Kidney epithelial cell (primary cell): ENCODE results near the gene GRAMD4. TPM values are rescaled to one million over a fixed set of nuclear protein-coding genes. Genes with fewer than 3 reads are reported as not detected.

Experiments
- DNase-seq: peaks from one replicate; pipeline ENCODE4 v3.0.0-alpha.2; 2010; ENCODE audit warnings: low read depth
- H3K27me3 ChIP-seq: 2 replicates; pipeline ENCODE4 v1.6.0; 2011; ENCODE audit warnings: low read length; ENCODE audit not compliant: control insufficient read depth, insufficient read depth
- H3K36me3 ChIP-seq: 2 replicates; pipeline ENCODE4 v1.5.1; 2011; ENCODE audit warnings: low read length; ENCODE audit not compliant: control insufficient read depth, insufficient read depth
- H3K4me3 ChIP-seq: 2 replicates; pipeline ENCODE4 v1.5.1; 2011; ENCODE audit warnings: low read depth, mild to moderate bottlenecking, control low read depth, low read length
- total RNA-seq: library from RNA; depleted of rRNA; stranded (reverse); fragments of >200 nt; gene quantifications from 2 replicates; pipeline ENCODE4 v1.2.3, GENCODE V29; 2015
- TF ChIP-seq, protein P1 (sequence below): IDR thresholded peaks from 2 replicates; pipeline ENCODE4 v1.5.1; 2011; ENCODE audit warnings: mild to moderate bottlenecking, moderate library complexity, low read length, control low read depth, inconsistent platforms; ENCODE audit not compliant: insufficient read depth, poor library complexity, severe bottlenecking

The GRAMD4 gene
- total RNA-seq, 1 donor from 2014 or later: 30.4 TPM

DNA sequence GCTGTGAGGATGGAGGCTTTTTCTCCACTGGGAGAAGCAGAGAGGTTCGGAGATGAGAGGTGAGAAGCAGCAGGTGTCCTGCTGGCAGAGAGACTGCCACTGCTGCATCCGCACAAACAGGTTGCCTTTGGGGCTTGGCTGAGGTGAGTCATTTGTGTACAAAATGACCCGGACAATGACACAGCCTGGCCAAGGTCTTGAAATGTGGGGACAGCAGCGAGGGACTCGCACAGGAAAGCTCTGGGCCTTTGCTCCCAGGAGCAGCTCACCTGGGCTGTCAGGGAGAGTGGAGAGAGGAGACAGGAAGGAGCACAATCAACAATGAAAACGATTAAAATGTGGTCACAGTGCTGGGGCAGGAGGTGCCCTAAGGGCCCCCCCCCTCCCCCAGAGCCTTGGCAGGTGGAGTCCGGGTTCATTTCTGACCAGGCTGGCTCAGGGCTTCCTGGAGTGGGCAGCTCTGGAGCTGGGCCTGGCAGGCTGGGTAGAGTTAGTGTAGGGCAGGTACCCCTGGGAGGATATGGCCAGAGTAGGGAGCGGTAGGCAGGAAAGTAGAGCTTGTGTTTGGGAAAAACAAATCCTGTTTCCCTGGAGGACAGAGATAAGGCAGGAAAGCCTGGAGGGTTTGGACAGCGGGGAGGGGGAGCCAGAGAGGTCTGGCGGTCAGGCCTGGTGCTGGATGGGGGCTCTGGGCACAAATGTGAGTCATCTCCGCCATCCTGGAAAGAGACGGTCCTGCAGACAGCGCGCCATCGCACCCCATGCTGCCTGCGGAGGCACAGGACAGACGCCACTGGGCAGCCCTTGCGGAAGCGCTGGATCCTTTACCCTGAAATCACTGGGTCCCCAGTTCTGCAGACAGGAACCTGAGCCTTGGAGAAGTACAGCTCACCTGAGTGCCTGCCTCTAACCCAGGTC lies 44.9 kb upstream of the GRAMD4 start:
- DNase-seq: no peak
- H3K27me3 ChIP-seq: peaks cover under 1% of the 10 kb centered on the region

DNA sequence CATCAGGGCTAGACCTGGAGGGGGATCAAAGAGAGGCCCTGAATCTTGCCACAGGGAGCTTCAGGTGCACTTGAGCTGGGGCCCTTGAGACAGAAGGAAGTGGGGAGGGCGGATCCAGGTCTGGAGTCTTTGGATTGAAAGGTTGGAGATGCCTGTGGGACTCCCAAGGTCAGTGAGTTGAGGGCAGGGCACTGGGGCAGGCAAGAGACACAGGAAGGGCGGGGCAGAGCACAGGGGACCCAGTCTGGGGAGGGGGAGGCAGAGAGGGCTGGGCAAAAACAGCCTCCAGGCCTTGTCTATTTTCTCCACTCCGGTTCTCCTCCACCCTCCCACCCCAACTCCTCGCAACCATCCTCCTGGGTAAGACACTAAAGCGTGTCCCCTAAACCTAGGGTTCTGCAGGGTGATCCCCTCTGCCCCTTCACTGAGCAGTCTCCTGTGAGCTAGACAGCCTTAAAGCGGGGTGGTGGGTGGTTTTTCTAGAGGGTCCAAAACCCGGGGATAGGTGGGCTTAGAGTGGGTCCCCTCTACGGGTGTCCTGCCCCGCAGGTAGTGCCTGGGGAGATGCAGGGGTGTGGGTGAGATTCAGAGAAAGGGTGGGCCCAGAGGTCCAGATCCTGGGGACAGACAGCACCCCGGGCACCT lies 44.2 kb upstream of the GRAMD4 start:
- DNase-seq: no peak
- H3K4me3 ChIP-seq: peak overlapping the region; percentile 58
- H3K27me3 ChIP-seq: no peaks in the 10 kb centered on the region
- TF ChIP-seq, protein P1, sequence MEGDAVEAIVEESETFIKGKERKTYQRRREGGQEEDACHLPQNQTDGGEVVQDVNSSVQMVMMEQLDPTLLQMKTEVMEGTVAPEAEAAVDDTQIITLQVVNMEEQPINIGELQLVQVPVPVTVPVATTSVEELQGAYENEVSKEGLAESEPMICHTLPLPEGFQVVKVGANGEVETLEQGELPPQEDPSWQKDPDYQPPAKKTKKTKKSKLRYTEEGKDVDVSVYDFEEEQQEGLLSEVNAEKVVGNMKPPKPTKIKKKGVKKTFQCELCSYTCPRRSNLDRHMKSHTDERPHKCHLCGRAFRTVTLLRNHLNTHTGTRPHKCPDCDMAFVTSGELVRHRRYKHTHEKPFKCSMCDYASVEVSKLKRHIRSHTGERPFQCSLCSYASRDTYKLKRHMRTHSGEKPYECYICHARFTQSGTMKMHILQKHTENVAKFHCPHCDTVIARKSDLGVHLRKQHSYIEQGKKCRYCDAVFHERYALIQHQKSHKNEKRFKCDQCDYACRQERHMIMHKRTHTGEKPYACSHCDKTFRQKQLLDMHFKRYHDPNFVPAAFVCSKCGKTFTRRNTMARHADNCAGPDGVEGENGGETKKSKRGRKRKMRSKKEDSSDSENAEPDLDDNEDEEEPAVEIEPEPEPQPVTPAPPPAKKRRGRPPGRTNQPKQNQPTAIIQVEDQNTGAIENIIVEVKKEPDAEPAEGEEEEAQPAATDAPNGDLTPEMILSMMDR: no peak
- no peaks in the 10 kb centered on the region for H3K36me3 ChIP-seq

More for the DNA sequence above, 44.9 kb upstream of the GRAMD4 start:
- no peak overlapping the region for H3K4me3 ChIP-seq
- TF ChIP-seq, protein P1: no peak
- H3K36me3 ChIP-seq: no peaks in the 10 kb centered on the region

DNA sequence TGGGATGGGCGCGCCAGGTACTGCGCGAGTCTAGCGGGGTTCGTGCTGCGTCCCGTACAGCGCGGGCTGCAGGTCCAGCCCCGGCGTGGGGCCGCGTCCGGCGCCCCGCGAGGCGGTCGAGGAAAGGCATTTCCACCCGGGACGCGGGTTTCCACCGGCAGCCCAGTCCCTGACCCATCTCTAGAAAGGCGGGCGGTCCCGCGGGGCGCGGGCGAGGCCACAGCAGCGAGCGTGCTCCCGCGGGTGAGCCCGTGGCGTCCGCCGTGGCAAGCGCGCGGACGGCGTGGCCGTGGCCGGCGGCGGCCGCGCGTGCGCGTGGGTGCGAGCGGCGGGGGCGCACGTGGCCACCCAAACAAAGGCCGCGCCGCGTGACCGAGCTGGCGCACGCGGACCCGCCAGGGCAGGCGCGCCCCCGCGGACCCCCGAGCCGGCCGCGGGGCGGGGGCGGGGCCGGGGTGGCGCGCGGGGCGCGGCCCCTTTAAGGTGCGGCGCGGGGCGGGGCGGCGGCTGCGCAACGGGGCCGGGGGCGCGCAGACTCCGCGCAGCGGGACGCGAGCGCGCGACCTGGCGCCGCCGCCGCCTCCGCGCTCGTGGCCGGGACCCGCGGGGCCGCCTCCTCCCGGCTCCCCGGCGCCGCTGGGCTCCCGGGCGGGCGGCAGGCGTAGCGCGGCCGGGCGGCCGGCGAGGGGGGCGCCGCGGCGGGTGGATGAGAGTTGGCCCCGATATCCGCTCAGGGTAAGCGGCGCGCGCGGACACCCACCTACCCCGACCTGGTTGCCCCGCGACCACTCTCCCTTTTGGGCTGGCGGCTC lies 43.4 kb upstream of the GRAMD4 start:
- TF ChIP-seq, protein P1: no peak
- H3K36me3 ChIP-seq: no peaks in the 10 kb centered on the region
- H3K27me3 ChIP-seq: no peaks in the 10 kb centered on the region
- no peak for DNase-seq
- peak overlapping the region; percentile 58 for H3K4me3 ChIP-seq

DNA sequence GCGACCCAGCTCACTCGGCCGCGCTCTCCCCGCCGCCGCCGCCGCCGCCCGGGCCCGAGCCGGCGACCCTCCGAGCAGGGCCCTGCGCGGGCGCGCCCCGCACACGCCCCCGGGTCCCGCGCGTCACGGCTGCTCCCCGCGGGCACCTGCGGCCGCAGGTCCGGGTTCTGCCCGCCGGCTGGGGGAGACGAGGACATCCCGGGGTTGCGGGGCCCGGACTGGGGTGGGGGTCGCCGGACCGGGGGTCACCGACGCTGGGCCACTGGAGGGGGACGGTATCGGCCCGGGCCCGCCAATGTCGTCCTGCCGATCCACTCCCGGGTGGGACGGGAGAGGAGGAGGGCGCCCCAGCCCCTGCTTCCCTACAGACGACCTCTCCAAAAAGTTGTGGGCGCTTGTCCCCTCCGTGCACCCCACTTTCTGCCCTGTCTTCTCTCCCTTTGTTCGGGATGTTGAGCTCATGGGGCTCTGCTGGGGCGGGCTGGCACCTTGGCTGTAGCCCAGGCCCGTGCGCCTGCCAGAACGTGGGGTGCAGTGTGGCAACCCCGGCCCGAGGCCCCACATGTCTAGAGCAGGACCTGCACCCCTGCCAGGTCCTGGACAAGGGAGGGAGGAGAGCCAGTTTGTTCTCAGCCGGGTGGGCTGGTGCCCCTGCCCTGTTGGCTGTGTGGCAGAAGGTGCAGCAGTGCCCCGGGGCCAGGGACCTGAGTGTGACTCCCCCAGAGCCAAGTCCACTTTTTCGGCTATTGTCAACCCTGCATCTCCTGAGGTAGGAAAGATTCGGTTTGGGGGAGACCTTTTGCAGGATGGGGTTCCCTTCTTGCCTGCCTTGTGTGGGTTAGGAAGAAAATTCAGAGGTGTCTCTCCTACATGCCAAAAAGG lies 42.6 kb upstream of the GRAMD4 start:
- TF ChIP-seq, protein P1: no peak
- no peak for DNase-seq
- H3K36me3 ChIP-seq: no peaks in the 10 kb centered on the region
- H3K4me3 ChIP-seq: peak overlapping the region; percentile 58
- H3K27me3 ChIP-seq: no peaks in the 10 kb centered on the region

DNA sequence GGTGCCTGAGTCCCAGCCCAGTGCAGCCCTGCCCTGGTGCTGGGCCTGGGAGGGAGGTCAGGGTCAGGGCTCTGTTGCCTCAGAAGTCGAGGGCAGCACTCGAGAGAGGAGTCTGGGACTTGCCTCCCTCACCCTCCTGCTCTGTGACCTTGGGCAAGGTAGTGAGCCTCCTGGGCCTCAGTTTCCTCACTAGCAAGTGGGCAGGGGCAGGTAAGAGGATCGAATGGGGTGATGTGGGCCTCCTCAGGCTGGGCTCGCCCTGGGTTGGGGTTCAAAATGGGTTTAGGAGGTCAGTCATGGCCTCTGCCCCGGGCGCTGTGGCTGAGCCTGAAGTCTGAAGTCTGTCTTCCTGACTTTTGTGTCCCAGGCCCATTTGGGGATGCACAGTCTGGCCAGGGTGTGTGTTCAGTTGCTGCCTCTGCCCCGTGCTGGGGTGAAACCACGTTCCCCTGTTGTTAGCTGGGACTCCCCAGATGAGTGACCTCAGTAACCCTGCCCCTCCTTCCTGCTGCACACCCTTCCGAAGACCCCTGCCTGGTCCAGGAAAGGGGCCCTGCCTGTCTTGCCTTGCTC lies 41.8 kb upstream of the GRAMD4 start:
- DNase-seq: no peak
- H3K36me3 ChIP-seq: no peaks in the 10 kb centered on the region
- H3K4me3 ChIP-seq: no peak overlapping the region
- TF ChIP-seq, protein P1: no peak
- no peaks in the 10 kb centered on the region for H3K27me3 ChIP-seq
